ENCODE results near the gene ABHD17C.

DNA sequence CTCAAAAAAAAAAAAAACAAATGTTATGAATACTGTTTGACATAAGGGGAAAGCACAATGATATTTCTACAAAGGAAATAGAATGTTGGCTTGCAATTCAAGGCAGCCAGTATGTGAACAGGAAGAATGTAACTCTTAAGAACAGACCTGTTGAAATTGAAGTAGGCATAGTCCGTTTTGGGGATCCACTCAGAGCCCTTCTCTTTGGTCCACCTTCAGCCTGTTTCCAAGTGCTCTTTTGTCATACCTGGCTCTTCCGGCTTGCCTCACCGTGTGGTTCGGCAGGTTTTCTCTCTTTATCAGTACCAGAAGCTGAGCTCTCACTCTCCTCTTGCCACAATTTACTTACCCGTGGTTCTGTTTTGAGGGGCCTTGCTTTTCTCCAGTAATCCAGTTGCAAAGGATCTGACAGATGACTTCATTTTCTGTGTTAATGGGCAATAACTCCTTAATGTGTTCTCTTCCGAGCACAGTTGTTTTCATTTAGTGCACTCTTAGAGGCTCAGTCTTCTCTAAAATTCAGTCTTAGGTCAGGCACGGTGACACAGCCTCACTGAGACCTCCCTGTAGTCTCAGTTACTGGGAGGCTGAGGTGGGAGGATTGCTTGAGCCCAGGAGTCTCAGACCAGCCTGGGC is 6.7 kb downstream of the ABHD17C start:
- TF ChIP-seq POLR2AphosphoS5 (IDR thresholded peaks at IDR 0.05; ENCODE audit: borderline replicate concordance, low read depth, low read length), result no peak
- TF ChIP-seq EZH2 (IDR thresholded peaks at IDR 0.05), result no peak
- TF ChIP-seq FOXP2 (optimal IDR thresholded peaks at IDR 0.05; ENCODE audit: control extremely low read depth, extremely low read length, insufficient read depth), result no peak

All from SK-N-MC (cell line).